Adrenal gland (tissue), 12 donors: ENCODE data around the gene STN1. TPM values are rescaled to one million over a fixed set of nuclear protein-coding genes. Genes with fewer than 3 reads are reported as not detected.
A peak's percentile ranks its signal among the peaks of the same experiment; 100 is the strongest.

Source experiments
- DNase-seq, 7 donors: peaks; one replicate each; pipeline ENCODE4 v3.0.0-alpha.2; 2019 to 2020
- H3K27ac ChIP-seq, 5 donors: fragments of 200-600 bp; sonication (generic) in 4 of 5; 1 replicate in 3 of 5; 2 replicates in 2 of 5; pipeline versions ENCODE4 v1.5.1 to v1.8.0; 2016 to 2020; ENCODE audit warnings: mild to moderate bottlenecking in 1 of 5
- H3K27me3 ChIP-seq: fragments of 200-600 bp; 2 replicates; pipeline ENCODE4 v1.8.0; 2021
- H3K36me3 ChIP-seq, 2 donors: fragments of 200-600 bp; replicated peaks in 1 of 2; 1 replicate in 1 of 2; 2 replicates in 1 of 2; pipeline versions ENCODE4 v1.5.1 to v1.8.0; 2018 to 2022
- H3K4me1 ChIP-seq, 2 donors: fragments of 200-600 bp; replicated peaks in 1 of 2; 1 replicate in 1 of 2; 2 replicates in 1 of 2; pipeline versions ENCODE4 v1.5.1 to v1.8.0; 2018 to 2021
- H3K4me3 ChIP-seq, 4 donors: fragments of 200-600 bp; sonication (generic) in 3 of 4; one replicate each; pipeline ENCODE4 v1.5.1; 2016 to 2018
- H3K9me3 ChIP-seq, 3 donors: fragments of 200-600 bp; sonication (generic) in 1 of 3; replicated peaks in 1 of 3; 1 replicate in 2 of 3; 2 replicates in 1 of 3; pipeline versions ENCODE4 v1.5.1 to v1.8.0; 2016 to 2021
- POLR2A ChIP-seq, 2 donors: fragments of 450-650 bp; IDR thresholded peaks; one replicate each; pipeline ENCODE4 v1.6.1; 2017; ENCODE audit warnings: antibody characterized with exemption in 2 of 2, mild to moderate bottlenecking in 2 of 2, moderate library complexity in 1 of 2
- WGBS, 4 donors: extraction: QIAGEN DNeasy Blood & Tissue Kit in 2 of 4; methylation state at CpG; one replicate each; pipeline versions ENCODE4 v1.1.5 to v1.1.7; 2013 to 2017; 5-methylcytosine and 5-hydroxymethylcytosine counted together
- intact Hi-C, 2 donors: fragments of 100-400 bp; cut with DNase I; formaldehyde crosslinking; loops; one replicate each; pipeline versions ENCODE4 v1.14.1 to v1.15.0; 2022 to 2023
- polyA plus RNA-seq, 3 donors: library from polyadenylated mRNA; stranded (reverse); fragments of 200-250 nt in 2 of 3; fragments of 350-450 nt in 1 of 3; fragmentation: Illumina TruSeq in 1 of 3; extraction: RNeasy Lipid Tissue Mini Kit (QIAGEN cat#74804) in 1 of 3; gene quantifications; one replicate each; pipeline ENCODE4 v1.2.3, GENCODE V29; 2013 to 2014
- total RNA-seq, 9 donors: library from RNA; depleted of rRNA in 4 of 9; stranded (reverse); fragments of >200 nt in 4 of 9; fragments of 120-200 nt in 1 of 9; fragmentation: NEBNext Ultra II Directional in 1 of 9; extraction: Animal tissue kit (Norgen Biotek cat#: 25700) in 1 of 9; gene quantifications; one replicate each; pipeline versions ENCODE4 v1.1.0 to v1.2.4, GENCODE V29; 2013 to 2023
- TF ChIP-seq, protein P1 (sequence below), 6 experiments: fragments of 450-650 bp in 4 of 6; fragments of 200-600 bp in 2 of 6; sonication (generic) in 1 of 6; IDR thresholded peaks; 1 replicate in 5 of 6; 2 replicates in 1 of 6; pipeline versions ENCODE4 v1.5.1 to v1.8.0; 2016 to 2021; ENCODE audit warnings: antibody characterized with exemption in 6 of 6, mild to moderate bottlenecking in 2 of 6, moderate library complexity in 1 of 6
- donor health status: healthy with polysubstance abuse.
- donor health status: Bipolar disorder and iron deficiency.
- donor health status: DM: yes; HTN: yes; CAD: no.
- donor health status: DM: no; HTN: no; CAD: no.
- donor health status: DM: no; HTN: no; CAD: no.
- donor health status: DM: yes; HTN: yes; CAD: no.

The STN1 gene
- total and polyA plus RNA-seq, 12 donors, result 14.8 to 73.6 (median 36.2) TPM

DNA sequence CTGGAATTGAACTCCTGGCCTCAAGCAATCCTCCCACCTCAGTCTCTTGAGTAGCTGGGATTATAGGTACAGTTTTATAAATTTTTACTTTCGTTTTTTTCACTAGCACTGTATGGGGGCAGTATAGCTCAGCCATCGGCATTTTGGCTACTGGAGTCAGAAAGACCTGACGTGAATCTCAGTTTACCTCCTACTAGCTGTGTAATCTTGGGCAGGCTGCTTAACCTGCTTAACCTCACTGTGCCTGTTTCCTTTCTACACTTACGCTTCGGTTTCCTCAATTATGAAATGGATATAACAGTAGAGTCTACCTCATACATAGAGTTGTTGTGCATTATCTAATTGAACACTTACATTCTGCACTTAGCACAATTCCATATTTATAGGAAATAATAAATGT is 16.7 kb downstream of the STN1 start:
- WGBS, 4 donors, result 69 to 80% (median 75%) methylated on average over 5 of the region's 5 CpGs
- Histone ChIP-seq H3K4me1 (peaks cover 2 to 9% of the 10 kb centered on the region in 2 donors), H3K36me3 (peaks cover 0 to 40% of the 10 kb centered on the region in 2 donors)

DNA sequence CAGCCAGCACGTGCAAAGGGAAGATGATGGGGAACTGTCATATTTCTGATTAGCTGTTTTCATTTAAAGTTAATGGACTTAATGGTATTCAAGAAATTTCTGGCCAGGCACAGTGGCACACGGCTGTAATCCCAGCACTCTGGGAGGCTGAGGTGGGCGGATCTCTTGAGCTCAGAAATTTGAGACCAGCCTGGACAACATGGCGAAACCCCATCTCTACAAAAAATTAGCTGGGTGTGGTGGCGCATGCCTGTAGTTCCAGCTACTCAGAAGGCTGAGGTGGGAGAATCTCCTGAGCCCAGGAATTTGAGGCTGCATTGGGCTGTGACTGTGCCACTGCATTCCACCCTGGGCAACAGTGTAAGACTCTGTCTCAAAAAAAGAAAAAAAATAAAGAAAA is 18.7 kb downstream of the STN1 start:
- intact Hi-C loops, result no loop called here
- 95 to 100% (median 96%) methylated on average over 5 of the region's 5 CpGs for WGBS, 4 donors
- Histone ChIP-seq H3K36me3 (peaks cover 0 to 31% of the 10 kb centered on the region in 2 donors), H3K27ac (no peak overlapping the region), H3K9me3 (no peaks in the 10 kb centered on the region), H3K4me1 (peaks cover 22 to 28% of the 10 kb centered on the region in 2 donors), H3K27me3 (no peaks in the 10 kb centered on the region), H3K4me3 (no peak overlapping the region)
- TF ChIP-seq, protein P1, sequence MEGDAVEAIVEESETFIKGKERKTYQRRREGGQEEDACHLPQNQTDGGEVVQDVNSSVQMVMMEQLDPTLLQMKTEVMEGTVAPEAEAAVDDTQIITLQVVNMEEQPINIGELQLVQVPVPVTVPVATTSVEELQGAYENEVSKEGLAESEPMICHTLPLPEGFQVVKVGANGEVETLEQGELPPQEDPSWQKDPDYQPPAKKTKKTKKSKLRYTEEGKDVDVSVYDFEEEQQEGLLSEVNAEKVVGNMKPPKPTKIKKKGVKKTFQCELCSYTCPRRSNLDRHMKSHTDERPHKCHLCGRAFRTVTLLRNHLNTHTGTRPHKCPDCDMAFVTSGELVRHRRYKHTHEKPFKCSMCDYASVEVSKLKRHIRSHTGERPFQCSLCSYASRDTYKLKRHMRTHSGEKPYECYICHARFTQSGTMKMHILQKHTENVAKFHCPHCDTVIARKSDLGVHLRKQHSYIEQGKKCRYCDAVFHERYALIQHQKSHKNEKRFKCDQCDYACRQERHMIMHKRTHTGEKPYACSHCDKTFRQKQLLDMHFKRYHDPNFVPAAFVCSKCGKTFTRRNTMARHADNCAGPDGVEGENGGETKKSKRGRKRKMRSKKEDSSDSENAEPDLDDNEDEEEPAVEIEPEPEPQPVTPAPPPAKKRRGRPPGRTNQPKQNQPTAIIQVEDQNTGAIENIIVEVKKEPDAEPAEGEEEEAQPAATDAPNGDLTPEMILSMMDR (IDR thresholded peaks at IDR 0.05), result no peak
- no peak for TF ChIP-seq POLR2A (IDR thresholded peaks at IDR 0.05)
- no peak for DNase-seq

More for the DNA sequence above, 16.7 kb downstream of the STN1 start:
- H3K4me3 ChIP-seq, result no peak overlapping the region
- intact Hi-C loops, result no loop called here
- H3K9me3 ChIP-seq, result no peaks in the 10 kb centered on the region
- H3K27ac ChIP-seq, result peak overlapping the region in 2 of 5 donors; percentile 10 to 18
- TF ChIP-seq, protein P1 (IDR thresholded peaks at IDR 0.05), result no peak
- no peak for TF ChIP-seq POLR2A (IDR thresholded peaks at IDR 0.05)
- no peaks in the 10 kb centered on the region for H3K27me3 ChIP-seq
- DNase-seq, result no peak

DNA sequence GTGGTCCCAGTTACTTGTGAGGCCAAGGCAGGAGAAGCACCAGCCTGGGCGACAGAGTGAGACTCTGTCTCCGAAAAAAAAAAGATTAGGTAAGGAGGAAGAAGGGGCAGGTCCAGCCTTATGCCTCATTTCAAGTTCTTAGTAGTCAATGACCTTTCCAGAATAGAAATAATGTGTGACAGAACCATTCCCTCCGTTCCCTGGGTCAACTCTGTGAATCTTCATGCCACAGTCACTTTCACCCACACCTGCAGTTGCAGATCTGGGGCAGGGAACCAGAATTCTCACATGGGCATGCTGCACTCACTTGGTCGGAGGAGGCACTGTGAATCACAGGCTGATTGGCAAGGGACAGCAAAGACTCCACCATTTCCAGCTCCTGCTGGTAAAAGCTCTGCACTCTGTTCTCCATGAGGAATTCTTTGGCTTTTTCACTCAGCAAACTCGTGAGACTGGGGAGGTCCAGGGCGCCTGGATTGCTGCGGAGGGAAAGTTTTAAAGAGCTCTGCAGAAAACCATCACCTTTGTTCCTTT is 20.7 kb downstream of the STN1 start:
- Histone ChIP-seq H3K4me1 (peaks cover 29 to 40% of the 10 kb centered on the region in 2 donors), H3K4me3 (no peak overlapping the region), H3K36me3 (peaks cover 0 to 26% of the 10 kb centered on the region in 2 donors), H3K9me3 (no peaks in the 10 kb centered on the region), H3K27ac (peak overlapping the region in 2 of 5 donors; percentile 36 to 76), H3K27me3 (no peaks in the 10 kb centered on the region)
- TF ChIP-seq, protein P1 (IDR thresholded peaks at IDR 0.05), result no peak
- TF ChIP-seq POLR2A (IDR thresholded peaks at IDR 0.05), result no peak
- WGBS, 4 donors, result 64 to 82% (median 70%) methylated on average over 7 of the region's 7 CpGs
- peak in 5 of 7 donors; percentile 32 to 66 (median 61) for DNase-seq
- intact Hi-C loops, result no loop called here

DNA sequence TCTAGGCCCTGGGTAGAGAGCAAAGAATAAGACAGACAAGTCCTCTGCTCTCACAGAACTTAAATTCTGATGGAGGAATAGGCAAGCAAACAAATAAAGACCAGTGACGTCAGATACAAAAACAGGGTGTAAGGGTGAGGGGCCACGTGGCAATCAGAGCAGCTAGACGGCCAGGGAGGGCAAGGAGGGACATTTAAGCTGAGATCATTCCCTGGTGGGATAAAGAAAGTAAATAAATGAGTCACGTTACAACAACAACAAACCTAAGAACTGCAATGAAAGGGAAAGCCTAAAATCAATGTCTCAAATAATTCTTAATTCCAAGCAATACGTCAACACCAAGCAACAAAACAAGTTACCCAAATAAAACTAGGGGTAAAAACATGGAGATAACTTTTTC is 21.8 kb downstream of the STN1 start:
- intact Hi-C loops, result no loop called here
- H3K36me3 ChIP-seq, result peaks cover 0 to 37% of the 10 kb centered on the region in 2 donors
- no peak overlapping the region for H3K4me3 ChIP-seq
- no peak for DNase-seq
- peaks cover 29 to 40% of the 10 kb centered on the region in 2 donors for H3K4me1 ChIP-seq
- H3K27ac ChIP-seq, result peak overlapping the region; percentile 60 to 87 (median 67)
- H3K27me3 ChIP-seq, result no peaks in the 10 kb centered on the region
- WGBS, 4 donors, result 49 to 64% (median 61%) methylated on average over 5 of the region's 5 CpGs
- no peaks in the 10 kb centered on the region for H3K9me3 ChIP-seq
- no peak for TF ChIP-seq POLR2A (IDR thresholded peaks at IDR 0.05)
- TF ChIP-seq, protein P1 (IDR thresholded peaks at IDR 0.05), result no peak
